Measurements from ENCODE around the gene SCGB3A2. TPM values are rescaled to one million over a fixed set of nuclear protein-coding genes. Genes with fewer than 3 reads are reported as not detected.

Gene SCGB3A2
- total and polyA plus RNA-seq, 2 donors (not counting 3 experiments of a cell fraction or from before 2014, with no cell fraction given), result not detected

DNA sequence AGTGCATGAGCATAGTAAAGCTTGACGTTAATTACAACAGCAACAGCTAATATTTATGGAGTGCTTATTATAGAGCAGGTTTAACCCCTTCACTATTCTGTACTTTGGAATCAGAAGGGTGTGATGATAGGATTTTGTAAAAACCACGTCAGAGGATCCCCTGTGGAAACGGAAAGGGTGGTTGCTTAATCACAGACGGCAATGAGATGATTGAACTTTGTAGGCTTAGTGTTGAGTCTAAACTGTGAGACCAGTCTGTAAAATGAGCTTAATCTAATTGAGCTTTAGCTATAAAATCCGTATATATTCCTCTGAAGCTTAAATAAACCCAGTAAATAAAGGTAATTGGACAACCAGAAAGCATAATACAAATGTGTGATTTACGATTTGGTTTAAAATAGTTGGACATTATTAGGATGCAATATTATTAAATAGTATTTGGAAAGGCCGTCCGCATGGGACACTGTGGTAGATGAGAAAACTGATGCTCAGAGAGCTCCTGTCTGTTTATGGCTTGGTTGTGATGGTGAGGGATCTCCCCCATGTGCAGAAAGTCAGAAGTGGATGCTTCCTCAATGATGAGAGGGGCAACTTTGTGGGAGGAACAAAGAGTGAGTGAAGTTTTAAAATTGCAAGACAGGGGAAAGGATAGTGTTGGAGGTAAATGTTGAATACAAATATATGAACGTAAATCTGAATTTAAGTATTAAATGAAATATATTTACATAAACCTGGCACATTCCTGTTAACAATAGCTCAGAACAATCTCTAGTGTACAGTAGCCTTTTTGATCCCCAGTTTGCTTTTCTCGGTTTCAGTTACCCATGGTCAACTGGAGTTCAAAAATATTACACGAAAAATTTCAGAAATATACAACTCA, 23.4 kb upstream of the SCGB3A2 start:
- no peak for FAIRE-seq
- DNase-seq (ENCODE audit: low read depth, low spot score), result no peak
- TF ChIP-seq EZH2 (IDR thresholded peaks at IDR 0.05; ENCODE audit: borderline replicate concordance, low read depth, low read length, severe bottlenecking), result no peak
- no peak for TF ChIP-seq POLR2AphosphoS5 (IDR thresholded peaks at IDR 0.05; ENCODE audit: insufficient read depth, low read depth, low read length)
- TF ChIP-seq MYC (IDR thresholded peaks at IDR 0.05; ENCODE audit: low read depth, low read length), result no peak
- TF ChIP-seq FOS (IDR thresholded peaks at IDR 0.05; ENCODE audit: borderline replicate concordance, insufficient read depth, low read length), result no peak
- TF ChIP-seq, protein P1, sequence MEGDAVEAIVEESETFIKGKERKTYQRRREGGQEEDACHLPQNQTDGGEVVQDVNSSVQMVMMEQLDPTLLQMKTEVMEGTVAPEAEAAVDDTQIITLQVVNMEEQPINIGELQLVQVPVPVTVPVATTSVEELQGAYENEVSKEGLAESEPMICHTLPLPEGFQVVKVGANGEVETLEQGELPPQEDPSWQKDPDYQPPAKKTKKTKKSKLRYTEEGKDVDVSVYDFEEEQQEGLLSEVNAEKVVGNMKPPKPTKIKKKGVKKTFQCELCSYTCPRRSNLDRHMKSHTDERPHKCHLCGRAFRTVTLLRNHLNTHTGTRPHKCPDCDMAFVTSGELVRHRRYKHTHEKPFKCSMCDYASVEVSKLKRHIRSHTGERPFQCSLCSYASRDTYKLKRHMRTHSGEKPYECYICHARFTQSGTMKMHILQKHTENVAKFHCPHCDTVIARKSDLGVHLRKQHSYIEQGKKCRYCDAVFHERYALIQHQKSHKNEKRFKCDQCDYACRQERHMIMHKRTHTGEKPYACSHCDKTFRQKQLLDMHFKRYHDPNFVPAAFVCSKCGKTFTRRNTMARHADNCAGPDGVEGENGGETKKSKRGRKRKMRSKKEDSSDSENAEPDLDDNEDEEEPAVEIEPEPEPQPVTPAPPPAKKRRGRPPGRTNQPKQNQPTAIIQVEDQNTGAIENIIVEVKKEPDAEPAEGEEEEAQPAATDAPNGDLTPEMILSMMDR (IDR thresholded peaks at IDR 0.05; ENCODE audit: extremely low read depth in 1 of 2, insufficient read depth in 1 of 2, low read depth in 1 of 2, low read length in 2 of 2), result no peak
- TF ChIP-seq GATA2 (IDR thresholded peaks at IDR 0.05; ENCODE audit: insufficient read depth, insufficient read length, low read depth, low read length), result no peak
- TF ChIP-seq POLR2A (IDR thresholded peaks at IDR 0.05; ENCODE audit: low read depth, low read length), result no peak
- TF ChIP-seq JUN (IDR thresholded peaks at IDR 0.05; ENCODE audit: borderline replicate concordance, insufficient read depth, insufficient read length, low read depth), result no peak
- TF ChIP-seq, protein P2, sequence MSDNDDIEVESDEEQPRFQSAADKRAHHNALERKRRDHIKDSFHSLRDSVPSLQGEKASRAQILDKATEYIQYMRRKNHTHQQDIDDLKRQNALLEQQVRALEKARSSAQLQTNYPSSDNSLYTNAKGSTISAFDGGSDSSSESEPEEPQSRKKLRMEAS (IDR thresholded peaks at IDR 0.05; ENCODE audit: insufficient read depth, insufficient read length), result no peak
- no peaks in the 10 kb centered on the region for H3K36me3 ChIP-seq (ENCODE audit: control insufficient read depth in 2 of 2, extremely low read depth in 1 of 2, insufficient read depth in 2 of 2, low read length in 2 of 2)
- no TSS peak for BruUV-seq (replicated peaks)
- ChIA-PET CTCF (interaction anchor here (0.5 to 12.6 kb wide), 6 partner anchors 32 to 1359 kb away, joined by 4 to 170 read pairs (median 6); no protein-coding TSS in a partner anchor), POLR2A (no interaction called here)
- H3K9me3 ChIP-seq (replicated peaks; ENCODE audit: control insufficient read depth, insufficient read depth, low read length), result no peaks in the 10 kb centered on the region
- H3K4me1 ChIP-seq (ENCODE audit: control insufficient read depth, extremely low read depth, insufficient read depth, low read length), result no peaks in the 10 kb centered on the region
- no peaks in the 10 kb centered on the region for H3K9me1 ChIP-seq (replicated peaks; ENCODE audit: control insufficient read depth, extremely low read depth, insufficient read depth, low read length)
- intact Hi-C loops (cut with micrococcal nuclease) (loop anchor here (10.0 kb wide), 1 partner anchor 520 kb away; no protein-coding TSS in a partner anchor), dilution Hi-C loops (cut with MboI; ENCODE audit: extremely low pct_ligation_motif_present, low sequenced_read_pairs) (no loop called here)
- no peak overlapping the region for H3K4me2 ChIP-seq (ENCODE audit: insufficient read depth, low read length)
- H3K9ac ChIP-seq (replicated peaks; ENCODE audit: extremely low read depth, insufficient read depth, low read length), result no peak overlapping the region
- no peaks in the 10 kb centered on the region for H3K79me2 ChIP-seq (ENCODE audit: control insufficient read depth, insufficient read depth, low read length)
- H3K27ac ChIP-seq (ENCODE audit: insufficient read depth, low read depth, low read length), result no peak overlapping the region
- H3K27me3 ChIP-seq (ENCODE audit: control insufficient read depth in 2 of 2, insufficient read depth in 2 of 2, low read length in 2 of 2), result peaks cover 0 to 1% of the 10 kb centered on the region in 2 experiments
- no peak overlapping the region for H2AFZ ChIP-seq (ENCODE audit: low read depth, low read length)
- no peak overlapping the region for H3K4me3 ChIP-seq (replicated peaks in 1 of 3; ENCODE audit: insufficient read depth in 1 of 3, low read depth in 1 of 3, low read length in 3 of 3)
- H4K20me1 ChIP-seq (replicated peaks; ENCODE audit: control insufficient read depth, extremely low read depth, insufficient read depth, low read length), result no peaks in the 10 kb centered on the region
